ENCODE measurements around the gene PALM2AKAP2. TPM values are rescaled to one million over a fixed set of nuclear protein-coding genes. Genes with fewer than 3 reads are reported as not detected.

The PALM2AKAP2 gene
- total RNA-seq, 1 experiment from 2014 or later, result not detected

DNA sequence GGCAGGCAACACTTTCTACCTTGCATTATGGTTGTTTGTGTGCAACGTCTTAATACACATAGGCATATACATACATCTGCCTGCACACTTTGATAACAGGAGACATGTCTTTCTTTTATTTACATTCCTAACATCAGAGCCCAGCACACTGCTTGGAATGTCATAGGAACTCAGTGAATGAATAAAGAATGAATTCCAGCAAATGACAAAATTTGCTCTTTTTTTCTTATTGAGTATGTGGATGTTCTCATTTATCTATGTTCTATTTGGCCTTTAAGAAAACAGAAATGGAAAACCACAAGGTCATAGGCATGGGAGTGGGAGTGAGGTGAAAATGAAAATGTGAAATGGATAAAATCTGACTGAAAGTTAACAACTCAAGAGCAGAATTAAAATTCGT lies 36.3 kb upstream of the PALM2AKAP2 start:
- Histone ChIP-seq H3K27me3 (ENCODE audit: low read length) (no peaks in the 10 kb centered on the region), H3K9me3 (ENCODE audit: low read length) (no peaks in the 10 kb centered on the region), H4K20me1 (ENCODE audit: insufficient read depth, low read depth, low read length) (no peaks in the 10 kb centered on the region), H2AFZ (ENCODE audit: low read length) (no peak overlapping the region), H3K9me2 (replicated peaks; ENCODE audit: insufficient read depth, low read length) (no peaks in the 10 kb centered on the region), H3K36me3 (ENCODE audit: insufficient read depth, low read length) (no peaks in the 10 kb centered on the region), H3K4me2 (ENCODE audit: low read depth, low read length, poor library complexity, severe bottlenecking) (no peak overlapping the region), H3K9ac (ENCODE audit: low read length) (no peak overlapping the region), H3K27ac (ENCODE audit: low read length) (no peak overlapping the region), H3K79me2 (ENCODE audit: low read length) (no peaks in the 10 kb centered on the region), H3K4me1 (ENCODE audit: low read length) (no peaks in the 10 kb centered on the region), H3K4me3 (ENCODE audit: low read length) (no peak overlapping the region)
- no peak for DNase-seq

GRCh38 chr9:109745335-109746283 lies 34.4 kb upstream of the PALM2AKAP2 start:
- H3K9me3 ChIP-seq (ENCODE audit: low read length), result no peaks in the 10 kb centered on the region
- H3K9me2 ChIP-seq (replicated peaks; ENCODE audit: insufficient read depth, low read length), result no peaks in the 10 kb centered on the region
- H3K36me3 ChIP-seq (ENCODE audit: insufficient read depth, low read length), result no peaks in the 10 kb centered on the region
- no peak for DNase-seq
- H3K27me3 ChIP-seq (ENCODE audit: low read length), result no peaks in the 10 kb centered on the region
- no peak overlapping the region for H2AFZ ChIP-seq (ENCODE audit: low read length)
- no peaks in the 10 kb centered on the region for H3K4me1 ChIP-seq (ENCODE audit: low read length)
- no peaks in the 10 kb centered on the region for H4K20me1 ChIP-seq (ENCODE audit: insufficient read depth, low read depth, low read length)
- no peak overlapping the region for H3K27ac ChIP-seq (ENCODE audit: low read length)
- no peak overlapping the region for H3K4me2 ChIP-seq (ENCODE audit: low read depth, low read length, poor library complexity, severe bottlenecking)
- H3K9ac ChIP-seq (ENCODE audit: low read length), result no peak overlapping the region
- H3K79me2 ChIP-seq (ENCODE audit: low read length), result no peaks in the 10 kb centered on the region
- no peak overlapping the region for H3K4me3 ChIP-seq (ENCODE audit: low read length)

DNA sequence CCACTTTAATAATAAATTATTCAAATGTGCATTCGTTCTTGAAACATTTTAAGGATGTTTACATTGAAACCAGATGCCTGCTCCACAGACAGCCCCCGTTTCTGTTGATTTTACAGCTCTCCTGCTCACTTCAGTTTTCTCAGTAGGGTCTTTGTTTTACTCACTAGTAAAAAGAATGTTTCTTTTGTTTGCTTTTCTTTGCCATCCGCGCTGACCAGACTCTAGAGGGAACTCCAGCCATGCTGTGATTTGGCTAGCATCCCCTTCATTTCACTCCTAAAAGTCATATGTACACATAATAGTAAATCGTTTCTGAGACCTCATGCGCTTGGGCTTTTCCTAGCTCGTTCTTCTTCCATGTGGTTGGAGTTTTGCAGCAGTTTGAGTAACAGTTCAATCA lies 28.7 kb upstream of the PALM2AKAP2 start:
- Histone ChIP-seq H3K9me3 (ENCODE audit: low read length) (no peaks in the 10 kb centered on the region), H3K9me2 (replicated peaks; ENCODE audit: insufficient read depth, low read length) (no peaks in the 10 kb centered on the region), H3K27me3 (ENCODE audit: low read length) (no peaks in the 10 kb centered on the region), H3K79me2 (ENCODE audit: low read length) (no peaks in the 10 kb centered on the region), H3K9ac (ENCODE audit: low read length) (no peak overlapping the region), H3K4me1 (ENCODE audit: low read length) (no peaks in the 10 kb centered on the region), H3K4me2 (ENCODE audit: low read depth, low read length, poor library complexity, severe bottlenecking) (no peak overlapping the region), H3K4me3 (ENCODE audit: low read length) (no peak overlapping the region), H2AFZ (ENCODE audit: low read length) (no peak overlapping the region), H4K20me1 (ENCODE audit: insufficient read depth, low read depth, low read length) (no peaks in the 10 kb centered on the region), H3K36me3 (ENCODE audit: insufficient read depth, low read length) (no peaks in the 10 kb centered on the region), H3K27ac (ENCODE audit: low read length) (no peak overlapping the region)
- no peak for DNase-seq

GRCh38 chr9:109753308-109753707 lies 26.7 kb upstream of the PALM2AKAP2 start:
- H3K27me3 ChIP-seq (ENCODE audit: low read length), result no peaks in the 10 kb centered on the region
- no peak overlapping the region for H3K4me3 ChIP-seq (ENCODE audit: low read length)
- no peak overlapping the region for H3K9ac ChIP-seq (ENCODE audit: low read length)
- H3K9me3 ChIP-seq (ENCODE audit: low read length), result no peaks in the 10 kb centered on the region
- no peak for DNase-seq
- no peaks in the 10 kb centered on the region for H4K20me1 ChIP-seq (ENCODE audit: insufficient read depth, low read depth, low read length)
- no peaks in the 10 kb centered on the region for H3K36me3 ChIP-seq (ENCODE audit: insufficient read depth, low read length)
- H3K4me1 ChIP-seq (ENCODE audit: low read length), result no peaks in the 10 kb centered on the region
- no peaks in the 10 kb centered on the region for H3K9me2 ChIP-seq (replicated peaks; ENCODE audit: insufficient read depth, low read length)
- no peak overlapping the region for H2AFZ ChIP-seq (ENCODE audit: low read length)
- H3K4me2 ChIP-seq (ENCODE audit: low read depth, low read length, poor library complexity, severe bottlenecking), result no peak overlapping the region
- no peaks in the 10 kb centered on the region for H3K79me2 ChIP-seq (ENCODE audit: low read length)
- H3K27ac ChIP-seq (ENCODE audit: low read length), result no peak overlapping the region

- H3K36me3 ChIP-seq (ENCODE audit: insufficient read depth, low read length), result no peaks in the 10 kb centered on the region
- H3K4me3 ChIP-seq (ENCODE audit: low read length), result no peak overlapping the region
- no peak overlapping the region for H3K27ac ChIP-seq (ENCODE audit: low read length)
- DNase-seq, result no peak
- H3K9me3 ChIP-seq (ENCODE audit: low read length), result no peaks in the 10 kb centered on the region
- H3K79me2 ChIP-seq (ENCODE audit: low read length), result no peaks in the 10 kb centered on the region
- no peak overlapping the region for H3K9ac ChIP-seq (ENCODE audit: low read length)
- H3K4me1 ChIP-seq (ENCODE audit: low read length), result no peaks in the 10 kb centered on the region
- no peaks in the 10 kb centered on the region for H3K9me2 ChIP-seq (replicated peaks; ENCODE audit: insufficient read depth, low read length)
- H2AFZ ChIP-seq (ENCODE audit: low read length), result no peak overlapping the region
- H3K4me2 ChIP-seq (ENCODE audit: low read depth, low read length, poor library complexity, severe bottlenecking), result no peak overlapping the region
- H3K27me3 ChIP-seq (ENCODE audit: low read length), result no peaks in the 10 kb centered on the region
- no peaks in the 10 kb centered on the region for H4K20me1 ChIP-seq (ENCODE audit: insufficient read depth, low read depth, low read length)
Measured at GRCh38 chr9:109755040-109755439, 25.0 kb upstream of the PALM2AKAP2 start.

GRCh38 chr9:109759589-109759988 lies 20.4 kb upstream of the PALM2AKAP2 start:
- H3K9ac ChIP-seq (ENCODE audit: low read length), result no peak overlapping the region
- no peak overlapping the region for H3K4me2 ChIP-seq (ENCODE audit: low read depth, low read length, poor library complexity, severe bottlenecking)
- H3K79me2 ChIP-seq (ENCODE audit: low read length), result no peaks in the 10 kb centered on the region
- no peaks in the 10 kb centered on the region for H3K36me3 ChIP-seq (ENCODE audit: insufficient read depth, low read length)
- no peaks in the 10 kb centered on the region for H3K4me1 ChIP-seq (ENCODE audit: low read length)
- H3K27me3 ChIP-seq (ENCODE audit: low read length), result no peaks in the 10 kb centered on the region
- no peak overlapping the region for H3K4me3 ChIP-seq (ENCODE audit: low read length)
- H4K20me1 ChIP-seq (ENCODE audit: insufficient read depth, low read depth, low read length), result no peaks in the 10 kb centered on the region
- no peaks in the 10 kb centered on the region for H3K9me2 ChIP-seq (replicated peaks; ENCODE audit: insufficient read depth, low read length)
- H3K27ac ChIP-seq (ENCODE audit: low read length), result no peak overlapping the region
- no peak for DNase-seq
- H3K9me3 ChIP-seq (ENCODE audit: low read length), result no peaks in the 10 kb centered on the region
- no peak overlapping the region for H2AFZ ChIP-seq (ENCODE audit: low read length)

- Histone ChIP-seq H3K9me3 (ENCODE audit: low read length) (no peaks in the 10 kb centered on the region), H3K4me2 (ENCODE audit: low read depth, low read length, poor library complexity, severe bottlenecking) (no peak overlapping the region), H3K36me3 (ENCODE audit: insufficient read depth, low read length) (no peaks in the 10 kb centered on the region), H3K27me3 (ENCODE audit: low read length) (no peaks in the 10 kb centered on the region), H3K4me1 (ENCODE audit: low read length) (no peaks in the 10 kb centered on the region), H4K20me1 (ENCODE audit: insufficient read depth, low read depth, low read length) (no peaks in the 10 kb centered on the region), H2AFZ (ENCODE audit: low read length) (no peak overlapping the region), H3K79me2 (ENCODE audit: low read length) (no peaks in the 10 kb centered on the region), H3K27ac (ENCODE audit: low read length) (no peak overlapping the region), H3K4me3 (ENCODE audit: low read length) (no peak overlapping the region), H3K9me2 (replicated peaks; ENCODE audit: insufficient read depth, low read length) (no peaks in the 10 kb centered on the region), H3K9ac (ENCODE audit: low read length) (no peak overlapping the region)
- DNase-seq, result no peak
Measured at GRCh38 chr9:109765278-109765677, 14.7 kb upstream of the PALM2AKAP2 start.

GRCh38 chr9:109765830-109766229 lies 14.2 kb upstream of the PALM2AKAP2 start:
- DNase-seq, result no peak
- Histone ChIP-seq H3K9me3 (ENCODE audit: low read length) (no peaks in the 10 kb centered on the region), H3K4me1 (ENCODE audit: low read length) (no peaks in the 10 kb centered on the region), H3K79me2 (ENCODE audit: low read length) (no peaks in the 10 kb centered on the region), H3K27ac (ENCODE audit: low read length) (no peak overlapping the region), H3K4me3 (ENCODE audit: low read length) (no peak overlapping the region), H4K20me1 (ENCODE audit: insufficient read depth, low read depth, low read length) (no peaks in the 10 kb centered on the region), H3K36me3 (ENCODE audit: insufficient read depth, low read length) (no peaks in the 10 kb centered on the region), H3K4me2 (ENCODE audit: low read depth, low read length, poor library complexity, severe bottlenecking) (no peak overlapping the region), H3K9me2 (replicated peaks; ENCODE audit: insufficient read depth, low read length) (no peaks in the 10 kb centered on the region), H3K9ac (ENCODE audit: low read length) (no peak overlapping the region), H3K27me3 (ENCODE audit: low read length) (no peaks in the 10 kb centered on the region), H2AFZ (ENCODE audit: low read length) (no peak overlapping the region)

Measured in Karpas-422 (cell line).